Measurements from ENCODE around the gene UBE2D3. TPM values are rescaled to one million over a fixed set of nuclear protein-coding genes. Genes with fewer than 3 reads are reported as not detected.

UBE2D3 gene
- total RNA-seq, 1 donor from 2014 or later, result 327 TPM

DNA sequence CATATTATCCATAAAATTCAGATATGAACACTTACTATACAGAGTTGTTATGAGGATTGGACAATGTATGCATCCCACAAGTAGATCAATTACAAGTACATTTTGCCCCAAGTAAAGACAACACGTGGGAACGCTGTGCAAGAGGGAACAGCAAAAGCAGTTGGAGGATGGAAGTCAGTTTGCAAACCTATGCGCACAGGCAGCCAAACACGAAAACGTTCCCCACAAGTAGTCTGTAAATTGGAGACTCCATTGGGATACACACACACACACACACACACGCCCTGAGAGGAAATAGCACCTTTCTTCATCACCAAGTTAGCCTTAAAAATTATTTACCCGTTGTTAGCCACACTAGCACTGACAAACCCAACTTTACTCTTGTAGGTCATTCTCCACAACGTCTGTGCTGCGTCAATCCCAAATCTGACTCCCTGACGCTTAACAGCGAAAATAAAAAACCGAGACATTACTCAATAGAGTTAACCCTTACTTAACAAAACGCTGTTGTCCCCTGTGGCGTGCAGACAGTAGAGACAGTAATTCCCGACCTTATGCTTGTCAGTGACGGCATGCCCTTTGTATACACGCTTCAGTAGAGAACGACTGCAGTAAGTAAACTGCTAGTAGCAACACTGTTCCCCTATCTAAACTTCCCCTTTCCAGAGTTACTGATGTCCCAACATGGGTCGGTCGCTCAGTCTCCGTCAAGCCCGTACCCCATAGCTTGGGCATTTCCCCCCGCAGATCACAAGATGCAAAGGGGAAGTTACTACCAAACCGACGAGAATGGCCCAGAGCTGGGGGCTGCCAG, 67.3 kb downstream of the UBE2D3 start:
- peak; percentile 78 for ATAC-seq (ENCODE audit: low read depth)
- intact Hi-C loops (cut with micrococcal nuclease), result loop anchor here (1.0 to 10.0 kb wide), 10 partner anchors 17 to 325 kb away; partner anchors contain the start of genes SLC9B1, SLC9B2 and UBE2D3
- CTCF ChIA-PET, result interaction anchor here (1.4 kb wide), 1 partner anchor 68 kb away, joined by 4 read pairs; the partner anchor contains the start of gene UBE2D3

DNA sequence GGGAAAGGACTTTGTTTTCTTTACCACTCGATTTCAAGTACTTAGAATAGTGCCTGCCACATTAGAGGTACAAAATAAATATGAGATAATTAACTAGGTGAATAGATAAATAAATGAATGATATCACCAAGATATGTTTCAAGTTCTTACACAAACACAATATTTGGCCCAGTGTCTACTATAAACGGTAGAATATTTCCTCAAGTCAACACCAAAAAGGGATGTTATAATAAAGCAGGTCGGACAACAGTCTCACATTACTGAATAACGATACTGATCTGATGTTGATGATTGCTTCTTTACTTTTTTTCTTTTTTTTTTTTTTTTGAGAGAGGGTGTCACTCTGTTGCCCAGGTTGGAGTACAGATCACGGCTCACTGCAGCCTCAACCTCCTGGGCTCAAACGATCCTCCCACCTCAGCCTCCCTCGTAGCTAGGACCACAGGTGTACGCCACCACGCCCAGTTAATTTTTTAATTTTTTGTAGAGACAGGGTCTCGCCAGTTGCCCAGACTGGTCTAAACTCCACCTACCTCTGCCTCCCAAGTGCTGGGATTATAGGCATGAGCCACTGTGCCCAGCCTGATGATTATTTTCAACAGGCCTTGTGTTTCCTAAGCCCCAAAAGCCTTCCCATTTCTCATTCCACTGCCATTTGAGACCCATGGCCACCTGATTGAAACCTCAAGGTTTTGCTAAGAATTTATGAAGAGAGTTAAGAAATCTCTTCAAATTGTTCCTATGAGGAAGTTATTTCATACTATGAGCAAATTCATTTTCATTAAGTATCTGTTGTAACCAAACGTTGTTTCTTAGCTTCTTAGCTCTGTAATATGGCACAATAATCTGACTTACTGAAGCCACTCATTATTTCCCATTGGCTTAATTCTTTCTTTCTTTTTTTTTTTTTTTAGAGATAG, 68.8 kb downstream of the UBE2D3 start:
- no peaks in the 10 kb centered on the region for H3K27me3 Mint-ChIP-seq
- TF ChIP-seq, protein P1, sequence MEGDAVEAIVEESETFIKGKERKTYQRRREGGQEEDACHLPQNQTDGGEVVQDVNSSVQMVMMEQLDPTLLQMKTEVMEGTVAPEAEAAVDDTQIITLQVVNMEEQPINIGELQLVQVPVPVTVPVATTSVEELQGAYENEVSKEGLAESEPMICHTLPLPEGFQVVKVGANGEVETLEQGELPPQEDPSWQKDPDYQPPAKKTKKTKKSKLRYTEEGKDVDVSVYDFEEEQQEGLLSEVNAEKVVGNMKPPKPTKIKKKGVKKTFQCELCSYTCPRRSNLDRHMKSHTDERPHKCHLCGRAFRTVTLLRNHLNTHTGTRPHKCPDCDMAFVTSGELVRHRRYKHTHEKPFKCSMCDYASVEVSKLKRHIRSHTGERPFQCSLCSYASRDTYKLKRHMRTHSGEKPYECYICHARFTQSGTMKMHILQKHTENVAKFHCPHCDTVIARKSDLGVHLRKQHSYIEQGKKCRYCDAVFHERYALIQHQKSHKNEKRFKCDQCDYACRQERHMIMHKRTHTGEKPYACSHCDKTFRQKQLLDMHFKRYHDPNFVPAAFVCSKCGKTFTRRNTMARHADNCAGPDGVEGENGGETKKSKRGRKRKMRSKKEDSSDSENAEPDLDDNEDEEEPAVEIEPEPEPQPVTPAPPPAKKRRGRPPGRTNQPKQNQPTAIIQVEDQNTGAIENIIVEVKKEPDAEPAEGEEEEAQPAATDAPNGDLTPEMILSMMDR (IDR thresholded peaks at IDR 0.05), result no peak
- H3K36me3 Mint-ChIP-seq (ENCODE audit: low read depth), result peaks cover 16% of the 10 kb centered on the region
- DNase-seq (no peak), ATAC-seq (ENCODE audit: low read depth) (no peak)
- ChIA-PET CTCF (interaction anchor here (1.0 kb wide), 1 partner anchor 69 kb away, joined by 3 read pairs; the partner anchor contains the start of gene UBE2D3), POLR2A (interaction anchor here (0.7 kb wide), 2 partner anchors 111 to 131 kb away, joined by 4 to 6 read pairs; no protein-coding TSS in a partner anchor)
- H3K4me3 Mint-ChIP-seq, result no peak overlapping the region
- H3K27ac Mint-ChIP-seq, result peak overlapping the region; percentile 14
- H3K9me3 Mint-ChIP-seq, result no peaks in the 10 kb centered on the region
- intact Hi-C loops (cut with micrococcal nuclease), result no loop called here
- peaks cover 58% of the 10 kb centered on the region for H3K4me1 Mint-ChIP-seq

More for the DNA sequence above, 67.3 kb downstream of the UBE2D3 start:
- TF ChIP-seq, protein P1 (IDR thresholded peaks at IDR 0.05), result no peak
- POLR2A ChIA-PET, result interaction anchor here (0.6 to 2.8 kb wide), 26 partner anchors 10 to 415 kb away, joined by 3 to 110 read pairs (median 6); partner anchors contain the start of genes CISD2, NFKB1, SLC39A8 and SLC9B1
- DNase-seq, result no peak
- Mint-ChIP-seq H3K9me3 (peaks cover 2% of the 10 kb centered on the region), H3K27me3 (no peaks in the 10 kb centered on the region), H3K36me3 (ENCODE audit: low read depth) (peaks cover 13% of the 10 kb centered on the region), H3K27ac (peak overlapping the region; percentile 96), H3K4me1 (peaks cover 55% of the 10 kb centered on the region), H3K4me3 (peak overlapping the region; percentile 93)

DNA sequence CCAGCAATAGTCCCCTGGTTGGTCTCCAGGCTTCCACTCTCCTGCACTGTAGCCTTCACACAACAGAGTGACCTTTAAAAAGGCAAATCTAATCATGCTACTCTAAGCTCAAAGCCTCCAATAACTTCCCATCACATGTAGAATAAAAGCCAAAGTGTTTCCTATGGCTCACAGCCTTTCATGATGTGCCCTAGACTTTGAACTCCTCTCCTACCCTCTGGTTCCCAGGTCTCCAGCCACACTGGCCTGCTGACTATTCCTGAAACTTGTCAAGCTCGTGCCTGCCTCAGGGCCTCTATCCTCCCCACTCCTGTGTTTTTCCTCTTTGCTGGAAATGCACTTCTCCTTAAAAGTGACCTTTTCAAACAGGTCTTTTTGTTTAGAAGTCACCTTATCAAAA, 69.7 kb downstream of the UBE2D3 start:
- CTCF ChIA-PET, result interaction anchor here (1.0 kb wide), 1 partner anchor 70 kb away, joined by 3 read pairs; the partner anchor contains the start of gene UBE2D3
- intact Hi-C loops (cut with micrococcal nuclease), result no loop called here
- H3K36me3 Mint-ChIP-seq (ENCODE audit: low read depth), result peaks cover 17% of the 10 kb centered on the region
- peak overlapping the region; percentile 18 for H3K27ac Mint-ChIP-seq
- H3K4me3 Mint-ChIP-seq, result no peak overlapping the region
- H3K27me3 Mint-ChIP-seq, result no peaks in the 10 kb centered on the region
- no peaks in the 10 kb centered on the region for H3K9me3 Mint-ChIP-seq
- DNase-seq (no peak), ATAC-seq (ENCODE audit: low read depth) (no peak)
- TF ChIP-seq, protein P1 (IDR thresholded peaks at IDR 0.05), result no peak
- POLR2A ChIA-PET, result interaction anchor here (1.2 kb wide), 1 partner anchor 70 kb away, joined by 4 read pairs; no protein-coding TSS in a partner anchor
- H3K4me1 Mint-ChIP-seq, result peaks cover 58% of the 10 kb centered on the region

DNA sequence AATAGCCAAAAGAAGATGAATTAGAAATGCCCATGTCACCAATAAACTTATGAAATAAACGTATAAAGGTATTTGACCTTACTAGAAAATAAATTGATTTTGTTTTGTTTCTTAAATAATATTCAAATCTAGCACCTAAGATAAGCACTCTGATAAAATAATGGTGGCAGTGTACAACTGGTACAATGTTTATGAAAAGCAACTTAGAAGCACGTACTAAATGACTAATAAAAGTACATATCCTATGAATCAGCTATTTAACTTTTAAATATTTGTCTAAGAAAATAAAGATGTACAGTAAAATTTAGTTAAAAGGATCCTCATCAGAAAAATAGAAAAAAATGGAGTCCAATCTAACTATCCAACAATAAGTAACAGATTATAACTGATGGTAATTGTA, 73.3 kb downstream of the UBE2D3 start:
- intact Hi-C loops (cut with micrococcal nuclease), result no loop called here
- H3K4me1 Mint-ChIP-seq, result peaks cover 40% of the 10 kb centered on the region
- H3K36me3 Mint-ChIP-seq (ENCODE audit: low read depth), result peaks cover 37% of the 10 kb centered on the region
- CTCF ChIA-PET, result no interaction called here
- H3K9me3 Mint-ChIP-seq, result no peaks in the 10 kb centered on the region
- POLR2A ChIA-PET, result interaction anchor here (0.5 kb wide), 1 partner anchor 255 kb away, joined by 6 read pairs; no protein-coding TSS in a partner anchor
- no peak for ATAC-seq (ENCODE audit: low read depth)
- TF ChIP-seq, protein P1 (IDR thresholded peaks at IDR 0.05), result no peak
- DNase-seq, result no peak
- no peak overlapping the region for H3K4me3 Mint-ChIP-seq
- no peaks in the 10 kb centered on the region for H3K27me3 Mint-ChIP-seq
- H3K27ac Mint-ChIP-seq, result no peak overlapping the region
